ENCODE results near the gene GLUD2.
"Not testable (repeated sequence)": the region's sequence is repeated elsewhere in the genome, so short reads cannot be mapped to it uniquely, and the experiment has no call there.

GLUD2 gene

GRCh38 chrX:121032531-121032930, 14.9 kb upstream of the GLUD2 start:
- no peaks in the 10 kb centered on the region for H3K27me3 ChIP-seq (ENCODE audit: control insufficient read depth in 1 of 2, insufficient read depth in 2 of 2, low read length in 2 of 2)
- no peaks in the 10 kb centered on the region for H3K36me3 ChIP-seq (ENCODE audit: insufficient read depth, low read length)
- no peak overlapping the region for H3K4me3 ChIP-seq (ENCODE audit: low read depth in 1 of 2, low read length in 2 of 2)
- H3K9me3 ChIP-seq (ENCODE audit: low read length) = no peaks in the 10 kb centered on the region
- H3K4me1 ChIP-seq (ENCODE audit: insufficient read depth, low read length) = no peaks in the 10 kb centered on the region
- H3K9ac ChIP-seq (ENCODE audit: low read length) = no peak overlapping the region
- no peak overlapping the region for H3K27ac ChIP-seq (ENCODE audit: low read depth, low read length)

GRCh38 chrX:121036137-121036536, 11.3 kb upstream of the GLUD2 start:
- no peak overlapping the region for H3K9ac ChIP-seq (ENCODE audit: low read length)
- H3K27ac ChIP-seq (ENCODE audit: low read depth, low read length) = no peak overlapping the region
- H3K36me3 ChIP-seq (ENCODE audit: insufficient read depth, low read length) = no peaks in the 10 kb centered on the region
- H3K27me3 ChIP-seq (ENCODE audit: control insufficient read depth in 1 of 2, insufficient read depth in 2 of 2, low read length in 2 of 2) = no peaks in the 10 kb centered on the region
- no peak overlapping the region for H3K4me3 ChIP-seq (ENCODE audit: low read depth in 1 of 2, low read length in 2 of 2)
- H3K4me1 ChIP-seq (ENCODE audit: insufficient read depth, low read length) = no peaks in the 10 kb centered on the region
- H3K9me3 ChIP-seq (ENCODE audit: low read length) = no peaks in the 10 kb centered on the region

- H3K27ac ChIP-seq (ENCODE audit: low read depth, low read length) = no peak overlapping the region
- no peaks in the 10 kb centered on the region for H3K36me3 ChIP-seq (ENCODE audit: insufficient read depth, low read length)
- no peaks in the 10 kb centered on the region for H3K9me3 ChIP-seq (ENCODE audit: low read length)
- H3K4me3 ChIP-seq (ENCODE audit: low read depth in 1 of 2, low read length in 2 of 2) = no peak overlapping the region
- H3K9ac ChIP-seq (ENCODE audit: low read length) = no peak overlapping the region
- H3K4me1 ChIP-seq (ENCODE audit: insufficient read depth, low read length) = no peaks in the 10 kb centered on the region
- no peaks in the 10 kb centered on the region for H3K27me3 ChIP-seq (ENCODE audit: control insufficient read depth in 1 of 2, insufficient read depth in 2 of 2, low read length in 2 of 2)
These were observed 10.5 kb upstream of the GLUD2 start for GRCh38 chrX:121036951-121037350.

GRCh38 chrX:121050781-121051180, 3.4 kb downstream of the GLUD2 start:
- Histone ChIP-seq H3K4me3 (ENCODE audit: low read depth in 1 of 2, low read length in 2 of 2) (no peak overlapping the region), H3K27me3 (ENCODE audit: control insufficient read depth in 1 of 2, insufficient read depth in 2 of 2, low read length in 2 of 2) (peaks cover 0 to 8% of the 10 kb centered on the region in 2 donors), H3K36me3 (ENCODE audit: insufficient read depth, low read length) (no peaks in the 10 kb centered on the region), H3K9ac (ENCODE audit: low read length) (no peak overlapping the region), H3K4me1 (ENCODE audit: insufficient read depth, low read length) (no peaks in the 10 kb centered on the region), H3K9me3 (ENCODE audit: low read length) (no peaks in the 10 kb centered on the region), H3K27ac (ENCODE audit: low read depth, low read length) (no peak overlapping the region)

GRCh38 chrX:121052122-121052521, 4.7 kb downstream of the GLUD2 start:
- Histone ChIP-seq H3K36me3 (ENCODE audit: insufficient read depth, low read length) (no peaks in the 10 kb centered on the region), H3K27ac (ENCODE audit: low read depth, low read length) (no peak overlapping the region)

GRCh38 chrX:121062289-121062688, 14.9 kb downstream of the GLUD2 start:
- no peaks in the 10 kb centered on the region for H3K9me3 ChIP-seq (ENCODE audit: low read length)
- no peaks in the 10 kb centered on the region for H3K4me1 ChIP-seq (ENCODE audit: insufficient read depth, low read length)
- no peak overlapping the region for H3K4me3 ChIP-seq (ENCODE audit: low read depth in 1 of 2, low read length in 2 of 2)
- H3K27ac ChIP-seq (ENCODE audit: low read depth, low read length) = no peak overlapping the region
- no peaks in the 10 kb centered on the region for H3K36me3 ChIP-seq (ENCODE audit: insufficient read depth, low read length)
- H3K9ac ChIP-seq (ENCODE audit: low read length) = no peak overlapping the region
- H3K27me3 ChIP-seq (ENCODE audit: control insufficient read depth in 1 of 2, insufficient read depth in 2 of 2, low read length in 2 of 2) = no peaks in the 10 kb centered on the region

More at GRCh38 chrX:121052122-121052521, 4.7 kb downstream of the GLUD2 start:
- H3K9ac ChIP-seq (ENCODE audit: low read length) = no peak overlapping the region
- H3K4me3 ChIP-seq (ENCODE audit: low read depth in 1 of 2, low read length in 2 of 2) = no peak overlapping the region
- no peaks in the 10 kb centered on the region for H3K4me1 ChIP-seq (ENCODE audit: insufficient read depth, low read length)
- H3K9me3 ChIP-seq (ENCODE audit: low read length) = no peaks in the 10 kb centered on the region
- peaks cover 0 to 4% of the 10 kb centered on the region in 2 donors for H3K27me3 ChIP-seq (ENCODE audit: control insufficient read depth in 1 of 2, insufficient read depth in 2 of 2, low read length in 2 of 2)

- Histone ChIP-seq H3K4me1 (ENCODE audit: insufficient read depth, low read length) (no peaks in the 10 kb centered on the region), H3K9me3 (ENCODE audit: low read length) (no peaks in the 10 kb centered on the region), H3K27me3 (ENCODE audit: control insufficient read depth in 1 of 2, insufficient read depth in 2 of 2, low read length in 2 of 2) (no peaks in the 10 kb centered on the region), H3K9ac (ENCODE audit: low read length) (no peak overlapping the region), H3K27ac (ENCODE audit: low read depth, low read length) (no peak overlapping the region), H3K4me3 (ENCODE audit: low read depth in 1 of 2, low read length in 2 of 2) (no peak overlapping the region), H3K36me3 (ENCODE audit: insufficient read depth, low read length) (no peaks in the 10 kb centered on the region)
These were observed 17.2 kb downstream of the GLUD2 start for GRCh38 chrX:121064579-121064978.

GRCh38 chrX:121084247-121084646, 36.8 kb downstream of the GLUD2 start:
- not testable (repeated sequence) for H3K9ac ChIP-seq (ENCODE audit: low read length); H3K4me3 ChIP-seq (ENCODE audit: low read depth in 1 of 2, low read length in 2 of 2); H3K4me1 ChIP-seq (ENCODE audit: insufficient read depth, low read length); H3K36me3 ChIP-seq (ENCODE audit: insufficient read depth, low read length); H3K27me3 ChIP-seq (ENCODE audit: control insufficient read depth in 1 of 2, insufficient read depth in 2 of 2, low read length in 2 of 2); H3K27ac ChIP-seq (ENCODE audit: low read depth, low read length); H3K9me3 ChIP-seq (ENCODE audit: low read length)

- H3K4me3 ChIP-seq (ENCODE audit: low read depth in 1 of 2, low read length in 2 of 2) = no peak overlapping the region
These were observed 37.6 kb downstream of the GLUD2 start for GRCh38 chrX:121084903-121085611.

GRCh38 chrX:121085612-121086010, 38.2 kb downstream of the GLUD2 start:
- no peaks in the 10 kb centered on the region for H3K27me3 ChIP-seq (ENCODE audit: control insufficient read depth in 1 of 2, insufficient read depth in 2 of 2, low read length in 2 of 2)
- H3K4me1 ChIP-seq (ENCODE audit: insufficient read depth, low read length) = no peaks in the 10 kb centered on the region
- no peaks in the 10 kb centered on the region for H3K36me3 ChIP-seq (ENCODE audit: insufficient read depth, low read length)
- H3K9me3 ChIP-seq (ENCODE audit: low read length) = no peaks in the 10 kb centered on the region
- H3K9ac ChIP-seq (ENCODE audit: low read length) = no peak overlapping the region
- H3K4me3 ChIP-seq (ENCODE audit: low read depth in 1 of 2, low read length in 2 of 2) = no peak overlapping the region
- no peak overlapping the region for H3K27ac ChIP-seq (ENCODE audit: low read depth, low read length)

More at GRCh38 chrX:121084903-121085611, 37.6 kb downstream of the GLUD2 start:
- Histone ChIP-seq H3K36me3 (ENCODE audit: insufficient read depth, low read length) (no peaks in the 10 kb centered on the region), H3K27ac (ENCODE audit: low read depth, low read length) (no peak overlapping the region), H3K9ac (ENCODE audit: low read length) (no peak overlapping the region), H3K9me3 (ENCODE audit: low read length) (no peaks in the 10 kb centered on the region), H3K27me3 (ENCODE audit: control insufficient read depth in 1 of 2, insufficient read depth in 2 of 2, low read length in 2 of 2) (no peaks in the 10 kb centered on the region), H3K4me1 (ENCODE audit: insufficient read depth, low read length) (no peaks in the 10 kb centered on the region)

- H3K9ac ChIP-seq (ENCODE audit: low read length) = no peak overlapping the region
- H3K27me3 ChIP-seq (ENCODE audit: control insufficient read depth in 1 of 2, insufficient read depth in 2 of 2, low read length in 2 of 2) = no peaks in the 10 kb centered on the region
- H3K9me3 ChIP-seq (ENCODE audit: low read length) = no peaks in the 10 kb centered on the region
- H3K36me3 ChIP-seq (ENCODE audit: insufficient read depth, low read length) = no peaks in the 10 kb centered on the region
- H3K4me3 ChIP-seq (ENCODE audit: low read depth in 1 of 2, low read length in 2 of 2) = no peak overlapping the region
- H3K4me1 ChIP-seq (ENCODE audit: insufficient read depth, low read length) = no peaks in the 10 kb centered on the region
- H3K27ac ChIP-seq (ENCODE audit: low read depth, low read length) = no peak overlapping the region
These were observed 45.6 kb downstream of the GLUD2 start for GRCh38 chrX:121093011-121093410.

Measured in muscle layer of colon (tissue), 2 donors.